Mesendoderm (in vitro differentiated cells): ENCODE measurements around the gene CARMIL1.
A peak's percentile ranks its signal among the peaks of the same experiment; 100 is the strongest.

ENCODE experiments used
- DNase-seq: peaks from one replicate; pipeline ENCODE4 v3.0.0; 2013
- H2AK5ac ChIP-seq: 2 replicates; pipeline ENCODE4 v1.6.1; 2013; ENCODE audit warnings: low read length, inconsistent platforms
- H2BK120ac ChIP-seq: 2 replicates; pipeline ENCODE4 v1.6.1; 2013; ENCODE audit warnings: low read depth, mild to moderate bottlenecking, low read length, moderate library complexity, mixed read lengths
- H2BK15ac ChIP-seq: replicated peaks from 2 replicates; pipeline ENCODE4 v1.6.1; 2013; ENCODE audit warnings: low read depth, mild to moderate bottlenecking, moderate library complexity
- H2BK5ac ChIP-seq: 2 replicates; pipeline ENCODE4 v1.6.1; 2013; ENCODE audit warnings: low read length, inconsistent platforms
- H3K18ac ChIP-seq: 2 replicates; pipeline ENCODE4 v1.6.1; 2013; ENCODE audit warnings: mild to moderate bottlenecking, low read length, mixed read lengths
- H3K23ac ChIP-seq: one replicate; pipeline ENCODE4 v1.6.1; 2013; ENCODE audit warnings: low read length
- H3K27ac ChIP-seq: 2 replicates; pipeline ENCODE4 v1.5.1; 2013; ENCODE audit warnings: low read depth, mild to moderate bottlenecking, inconsistent platforms, low read length, moderate library complexity
- H3K27me3 ChIP-seq: 2 replicates; pipeline ENCODE4 v1.6.1; 2013; ENCODE audit warnings: low read length, control low read depth, mild to moderate bottlenecking, inconsistent platforms; ENCODE audit not compliant: insufficient read depth, poor library complexity
- H3K36me3 ChIP-seq: 2 replicates; pipeline ENCODE4 v1.6.1; 2013; ENCODE audit warnings: low read length, inconsistent platforms; ENCODE audit not compliant: control insufficient read depth, insufficient read depth
- H3K4ac ChIP-seq: one replicate; pipeline ENCODE4 v1.6.1; 2013; ENCODE audit warnings: low read depth, mild to moderate bottlenecking, low read length, moderate library complexity
- H3K4me1 ChIP-seq: 2 replicates; pipeline ENCODE4 v1.6.1; 2013; ENCODE audit warnings: low read depth, low read length, inconsistent platforms; ENCODE audit not compliant: control insufficient read depth
- H3K4me2 ChIP-seq: 2 replicates; pipeline ENCODE4 v1.6.1; 2013; ENCODE audit warnings: low read length
- H3K4me3 ChIP-seq: 2 replicates; pipeline ENCODE4 v1.5.1; 2013; ENCODE audit warnings: mild to moderate bottlenecking, low read length
- H3K56ac ChIP-seq: one replicate; pipeline ENCODE4 v1.6.1; 2013; ENCODE audit warnings: low read length
- H3K79me1 ChIP-seq: 2 replicates; pipeline ENCODE4 v1.6.1; 2013; ENCODE audit warnings: low read length, inconsistent platforms
- H3K79me2 ChIP-seq: 2 replicates; pipeline ENCODE4 v1.6.1; 2013; ENCODE audit warnings: mild to moderate bottlenecking, low read length; ENCODE audit not compliant: control insufficient read depth, insufficient read depth
- H3K9ac ChIP-seq: 2 replicates; pipeline ENCODE4 v1.6.1; 2013; ENCODE audit warnings: low read length, inconsistent platforms
- H4K5ac ChIP-seq: one replicate; pipeline ENCODE4 v1.6.1; 2013; ENCODE audit warnings: low read length
- H4K8ac ChIP-seq: one replicate; pipeline ENCODE4 v1.6.1; 2013; ENCODE audit warnings: low read depth, mild to moderate bottlenecking, control low read depth, low read length, moderate library complexity
- WGBS: extraction: QIAGEN DNeasy Blood & Tissue Kit; methylation state at CpG from one replicate; pipeline ENCODE4 v1.1.7; 2013; ENCODE audit warnings: low lambda C conversion rate, missing lambda C conversion rate; ENCODE audit not compliant: insufficient coverage; ENCODE audit errors: extremely low coverage; 5-methylcytosine and 5-hydroxymethylcytosine counted together

The CARMIL1 gene

GRCh38 chr6:25490018-25490801 is 211.0 kb downstream of the CARMIL1 start:
- no CpG with 5 or more reads among the region's 9 CpGs for WGBS
- no peak overlapping the region for H3K27ac ChIP-seq

GRCh38 chr6:25492951-25493350 is 213.8 kb downstream of the CARMIL1 start:
- H3K56ac ChIP-seq = no peak overlapping the region
- H2BK15ac ChIP-seq = no peak overlapping the region
- H2BK5ac ChIP-seq = no peak overlapping the region
- H4K8ac ChIP-seq = no peak overlapping the region
- H4K5ac ChIP-seq = no peak overlapping the region
- no peak for DNase-seq
- no peak overlapping the region for H3K18ac ChIP-seq
- H3K27ac ChIP-seq = no peak overlapping the region
- H2AK5ac ChIP-seq = no peak overlapping the region
- H3K9ac ChIP-seq = no peak overlapping the region
- H3K4me1 ChIP-seq = no peaks in the 10 kb centered on the region
- no peak overlapping the region for H3K4ac ChIP-seq
- H3K27me3 ChIP-seq = no peaks in the 10 kb centered on the region
- no peaks in the 10 kb centered on the region for H3K79me2 ChIP-seq
- H3K4me2 ChIP-seq = no peak overlapping the region
- H2BK120ac ChIP-seq = no peak overlapping the region
- no CpG with 5 or more reads among the region's 3 CpGs for WGBS
- H3K23ac ChIP-seq = no peak overlapping the region
- no peaks in the 10 kb centered on the region for H3K36me3 ChIP-seq
- H3K79me1 ChIP-seq = no peaks in the 10 kb centered on the region
- H3K4me3 ChIP-seq = no peak overlapping the region

More at GRCh38 chr6:25490018-25490801, 211.0 kb downstream of the CARMIL1 start:
- H3K79me1 ChIP-seq = no peaks in the 10 kb centered on the region
- H2BK5ac ChIP-seq = no peak overlapping the region
- no peaks in the 10 kb centered on the region for H3K36me3 ChIP-seq
- H2BK15ac ChIP-seq = no peak overlapping the region
- no peak overlapping the region for H2AK5ac ChIP-seq
- H3K56ac ChIP-seq = no peak overlapping the region
- DNase-seq = peak; percentile 93
- H3K23ac ChIP-seq = no peak overlapping the region
- no peaks in the 10 kb centered on the region for H3K79me2 ChIP-seq
- no peak overlapping the region for H3K4me3 ChIP-seq
- H2BK120ac ChIP-seq = no peak overlapping the region
- no peak overlapping the region for H3K4me2 ChIP-seq
- H4K5ac ChIP-seq = no peak overlapping the region
- no peak overlapping the region for H3K18ac ChIP-seq
- no peaks in the 10 kb centered on the region for H3K4me1 ChIP-seq
- H3K9ac ChIP-seq = no peak overlapping the region
- H3K27me3 ChIP-seq = no peaks in the 10 kb centered on the region
- H4K8ac ChIP-seq = no peak overlapping the region
- H3K4ac ChIP-seq = no peak overlapping the region

- Histone ChIP-seq H3K27me3 (no peaks in the 10 kb centered on the region), H3K4me2 (no peak overlapping the region), H2BK5ac (no peak overlapping the region), H3K56ac (no peak overlapping the region), H3K4me3 (no peak overlapping the region), H2BK15ac (no peak overlapping the region), H3K36me3 (no peaks in the 10 kb centered on the region), H3K9ac (no peak overlapping the region), H3K4me1 (peaks cover 2% of the 10 kb centered on the region), H3K4ac (no peak overlapping the region), H3K18ac (no peak overlapping the region), H3K79me1 (no peaks in the 10 kb centered on the region), H3K79me2 (no peaks in the 10 kb centered on the region), H2AK5ac (no peak overlapping the region), H3K27ac (no peak overlapping the region), H4K8ac (no peak overlapping the region), H2BK120ac (no peak overlapping the region), H3K23ac (no peak overlapping the region), H4K5ac (no peak overlapping the region)
- no CpG with 5 or more reads among the region's 1 CpG for WGBS
- DNase-seq = no peak
Measured at GRCh38 chr6:25494469-25494868, 215.3 kb downstream of the CARMIL1 start.

GRCh38 chr6:25497383-25498040 is 218.3 kb downstream of the CARMIL1 start:
- no peak overlapping the region for H3K4me3 ChIP-seq
- no peak overlapping the region for H2BK5ac ChIP-seq
- no peak overlapping the region for H3K4me2 ChIP-seq
- H3K27me3 ChIP-seq = no peaks in the 10 kb centered on the region
- H3K4me1 ChIP-seq = peaks cover 2% of the 10 kb centered on the region
- no peak overlapping the region for H3K9ac ChIP-seq
- no peak overlapping the region for H3K18ac ChIP-seq
- H2AK5ac ChIP-seq = no peak overlapping the region
- no peak overlapping the region for H4K8ac ChIP-seq
- no peak overlapping the region for H3K27ac ChIP-seq
- DNase-seq = no peak
- H4K5ac ChIP-seq = no peak overlapping the region
- H3K23ac ChIP-seq = no peak overlapping the region
- H2BK120ac ChIP-seq = no peak overlapping the region
- no peaks in the 10 kb centered on the region for H3K36me3 ChIP-seq
- H3K79me2 ChIP-seq = no peaks in the 10 kb centered on the region
- WGBS = no CpG with 5 or more reads among the region's 8 CpGs
- H3K79me1 ChIP-seq = no peaks in the 10 kb centered on the region
- no peak overlapping the region for H2BK15ac ChIP-seq
- no peak overlapping the region for H3K56ac ChIP-seq
- no peak overlapping the region for H3K4ac ChIP-seq

GRCh38 chr6:25498505-25498904 is 219.3 kb downstream of the CARMIL1 start:
- no peak overlapping the region for H3K18ac ChIP-seq
- no peak overlapping the region for H2BK120ac ChIP-seq
- no peak overlapping the region for H3K4me3 ChIP-seq
- H4K5ac ChIP-seq = no peak overlapping the region
- H3K79me2 ChIP-seq = no peaks in the 10 kb centered on the region
- H3K36me3 ChIP-seq = no peaks in the 10 kb centered on the region
- peaks cover 2% of the 10 kb centered on the region for H3K4me1 ChIP-seq
- H3K9ac ChIP-seq = no peak overlapping the region
- no peak overlapping the region for H3K56ac ChIP-seq
- WGBS = no CpG with 5 or more reads among the region's 4 CpGs
- no peak overlapping the region for H3K27ac ChIP-seq
- H2BK5ac ChIP-seq = no peak overlapping the region
- no peak overlapping the region for H2BK15ac ChIP-seq
- no peak overlapping the region for H3K23ac ChIP-seq
- H3K79me1 ChIP-seq = no peaks in the 10 kb centered on the region
- H2AK5ac ChIP-seq = no peak overlapping the region
- no peak overlapping the region for H3K4ac ChIP-seq
- H4K8ac ChIP-seq = no peak overlapping the region
- DNase-seq = no peak
- H3K4me2 ChIP-seq = no peak overlapping the region
- no peaks in the 10 kb centered on the region for H3K27me3 ChIP-seq
